T-cell (primary cell): ENCODE measurements around the gene ABCC3. TPM values are rescaled to one million over a fixed set of nuclear protein-coding genes. Genes with fewer than 3 reads are reported as not detected.

ENCODE experiments used
- ATAC-seq, 4 experiments: fragments of 200-7000 bp in 3 of 4; fragments of 150-1000 bp in 1 of 4; cut with Tn5 transposase; replicated peaks in 1 of 4; 1 replicate in 3 of 4; 2 replicates in 1 of 4; pipeline ENCODE4 v1.10.0; 2021; ENCODE audit warnings: moderate library complexity in 3 of 4, mild to moderate bottlenecking in 2 of 4, moderate number of reproducible peaks in 1 of 4
- CTCF ChIA-PET, 2 donors: fragments of 300-600 bp; sonication (Branson Sonifier 250); formaldehyde crosslinking; loops; one replicate each; lab custom pipeline; 2022; ENCODE audit warnings: antibody characterized with exemption in 2 of 2; lab: Charles Lee
- POLR2A ChIA-PET, 2 donors: fragments of 300-600 bp; sonication (Branson Sonifier 250); formaldehyde crosslinking; loops; one replicate each; lab custom pipeline; 2022; ENCODE audit warnings: antibody characterized with exemption in 2 of 2; lab: Charles Lee
- DNase-seq, 35 experiments: peaks; one replicate each; pipeline versions ENCODE4 v3.0.0 to v3.0.0-alpha.2; 2013 to 2023
- H3K27ac ChIP-seq: one replicate; pipeline ENCODE4 v1.5.1; 2013; ENCODE audit warnings: low read length
- H3K27me3 ChIP-seq, 2 experiments: replicated peaks in 1 of 2; 1 replicate in 1 of 2; 2 replicates in 1 of 2; pipeline versions ENCODE4 v1.6.1 to v1.7.0; 2013; ENCODE audit warnings: low read length in 1 of 2, mixed read lengths in 1 of 2; ENCODE audit not compliant: control insufficient read depth in 2 of 2, insufficient read depth in 2 of 2; ENCODE audit errors: extremely low read depth in 1 of 2
- H3K36me3 ChIP-seq, 2 donors: 1 replicate in 1 of 2; 2 replicates in 1 of 2; pipeline versions ENCODE4 v1.6.1 to v1.7.0; 2013; ENCODE audit warnings: low read length in 1 of 2; ENCODE audit not compliant: control insufficient read depth in 2 of 2, insufficient read depth in 1 of 2; ENCODE audit errors: extremely low read depth in 1 of 2
- H3K4me1 ChIP-seq, 2 experiments: 1 replicate in 1 of 2; 2 replicates in 1 of 2; pipeline versions ENCODE4 v1.6.1 to v1.7.0; 2013; ENCODE audit warnings: low read length in 2 of 2, mixed read lengths in 1 of 2; ENCODE audit not compliant: insufficient read depth in 2 of 2, control insufficient read depth in 1 of 2; ENCODE audit errors: extremely low read depth in 1 of 2
- H3K4me3 ChIP-seq, 2 donors: 1 replicate in 1 of 2; 2 replicates in 1 of 2; pipeline versions ENCODE4 v1.5.1 to v1.7.0; 2013; ENCODE audit warnings: mild to moderate bottlenecking in 2 of 2, low read length in 1 of 2, moderate library complexity in 1 of 2; ENCODE audit not compliant: control insufficient read depth in 1 of 2; ENCODE audit errors: extremely low read depth in 1 of 2
- H3K9me3 ChIP-seq: 2 replicates; pipeline ENCODE4 v1.7.0; 2013
- H3K27ac Mint-ChIP-seq, 2 donors: one replicate each; pipeline ENCODE4 v1.8.0; 2020 to 2021; ENCODE audit warnings: mild to moderate bottlenecking in 2 of 2, mixed read lengths in 2 of 2
- H3K27me3 Mint-ChIP-seq, 2 donors: one replicate each; pipeline ENCODE4 v1.8.0; 2021 to 2022; ENCODE audit warnings: mixed read lengths in 2 of 2
- H3K36me3 Mint-ChIP-seq: one replicate; pipeline ENCODE4 v1.8.0; 2021; ENCODE audit warnings: mixed read lengths
- H3K4me1 Mint-ChIP-seq, 3 donors: one replicate each; pipeline ENCODE4 v1.8.0; 2020 to 2022; ENCODE audit warnings: mixed read lengths in 3 of 3, mild to moderate bottlenecking in 1 of 3
- H3K4me3 Mint-ChIP-seq, 3 donors: one replicate each; pipeline ENCODE4 v1.8.0; 2020 to 2022; ENCODE audit warnings: mild to moderate bottlenecking in 3 of 3, mixed read lengths in 3 of 3, moderate library complexity in 3 of 3
- H3K9me3 Mint-ChIP-seq, 3 donors: one replicate each; pipeline ENCODE4 v1.8.0; 2020 to 2022; ENCODE audit warnings: mixed read lengths in 3 of 3
- whole genome bisulfite sequencing: methylation state at CpG from one replicate; pipeline ENCODE4 v1.1.5; 2013; ENCODE audit warnings: missing lambda C conversion rate; ENCODE audit not compliant: insufficient coverage; 5-methylcytosine and 5-hydroxymethylcytosine counted together
- total RNA-seq, 35 experiments: library from RNA in 6 of 35; stranded (reverse) in 6 of 35; fragments of 120-200 nt in 1 of 35; gene quantifications; one replicate each; pipeline versions ENCODE4 v1.2.1 to v1.2.4 and lab custom pipeline; 2013 to 2026

ABCC3 gene
- total RNA-seq, 5 donors from 2014 or later (not counting 1 experiment from before 2014, with no cell fraction given), result 0.75 to 2.2 (median 1.5) TPM; not detected in 1

- Mint-ChIP-seq H3K9me3 (no peaks in the 10 kb centered on the region), H3K4me3 (no peak overlapping the region), H3K27ac (peak overlapping the region in 1 of 2 donors; percentile 47), H3K4me1 (peaks cover 0 to 10% (median 9%) of the 10 kb centered on the region in 3 donors), H3K36me3 (no peaks in the 10 kb centered on the region), H3K27me3 (peaks cover 63 to 82% of the 10 kb centered on the region in 2 donors)
- Histone ChIP-seq H3K27ac (no peak overlapping the region), H3K9me3 (no peaks in the 10 kb centered on the region), H3K4me3 (no peak overlapping the region), H3K36me3 (no peaks in the 10 kb centered on the region), H3K4me1 (peaks cover 0 to 9% of the 10 kb centered on the region in 2 experiments), H3K27me3 (peaks cover 9 to 92% of the 10 kb centered on the region in 2 experiments)
- ATAC-seq, result no peak
- POLR2A ChIA-PET, result no interaction called here
- CTCF ChIA-PET, result interaction anchor here in 1 of 2 donors (0.8 kb wide), 1 partner anchor 14 kb away, joined by 3 read pairs; no protein-coding TSS in a partner anchor
- whole genome bisulfite sequencing, result 94% methylated on average over 2 of the region's 9 CpGs
- no peak for DNase-seq
Observed at GRCh38 chr17:50631908-50632571, 2.6 kb upstream of the ABCC3 start.

GRCh38 chr17:50632637-50633036 is 2.0 kb upstream of the ABCC3 start:
- WGBS, result 92% methylated on average over 5 of the region's 5 CpGs
- DNase-seq (no peak), ATAC-seq (no peak)
- Mint-ChIP-seq H3K9me3 (no peaks in the 10 kb centered on the region), H3K36me3 (no peaks in the 10 kb centered on the region), H3K27ac (no peak overlapping the region), H3K4me3 (no peak overlapping the region), H3K4me1 (peaks cover 0 to 10% (median 9%) of the 10 kb centered on the region in 3 donors), H3K27me3 (peaks cover 63 to 84% of the 10 kb centered on the region in 2 donors)
- Histone ChIP-seq H3K36me3 (no peaks in the 10 kb centered on the region), H3K9me3 (no peaks in the 10 kb centered on the region), H3K4me3 (no peak overlapping the region), H3K27me3 (peaks cover 9 to 92% of the 10 kb centered on the region in 2 experiments), H3K4me1 (peaks cover 0 to 9% of the 10 kb centered on the region in 2 experiments), H3K27ac (no peak overlapping the region)
- POLR2A ChIA-PET, result no interaction called here
- CTCF ChIA-PET, result interaction anchor here in 1 of 2 donors (0.7 to 0.8 kb wide), 2 partner anchors 14 to 209 kb away, joined by 3 to 4 read pairs; no protein-coding TSS in a partner anchor

GRCh38 chr17:50633683-50634082 is 998 bp upstream of the ABCC3 start:
- ATAC-seq, result no peak
- Histone ChIP-seq H3K4me1 (peaks cover 0 to 9% of the 10 kb centered on the region in 2 experiments), H3K27me3 (peaks cover 9 to 90% of the 10 kb centered on the region in 2 experiments), H3K27ac (no peak overlapping the region), H3K4me3 (no peak overlapping the region), H3K36me3 (no peaks in the 10 kb centered on the region), H3K9me3 (no peaks in the 10 kb centered on the region)
- CTCF ChIA-PET, result interaction anchor here in 1 of 2 donors (0.6 kb wide), 1 partner anchor 18 kb away, joined by 3 read pairs; no protein-coding TSS in a partner anchor
- Mint-ChIP-seq H3K9me3 (no peaks in the 10 kb centered on the region), H3K4me3 (peak overlapping the region in 1 of 3 donors; percentile 21), H3K4me1 (peaks cover 0 to 7% (median 7%) of the 10 kb centered on the region in 3 donors), H3K27ac (no peak overlapping the region), H3K27me3 (peaks cover 68 to 84% of the 10 kb centered on the region in 2 donors), H3K36me3 (no peaks in the 10 kb centered on the region)
- POLR2A ChIA-PET, result no interaction called here
- 95% methylated on average over 7 of the region's 9 CpGs for WGBS
- no peak for DNase-seq

GRCh38 chr17:50634915-50635731 is 442 bp downstream of the ABCC3 start:
- no peak overlapping the region for H3K4me3 Mint-ChIP-seq
- H3K27ac Mint-ChIP-seq, result no peak overlapping the region
- no peaks in the 10 kb centered on the region for H3K9me3 ChIP-seq
- H3K9me3 Mint-ChIP-seq, result no peaks in the 10 kb centered on the region
- H3K27ac ChIP-seq, result no peak overlapping the region
- H3K4me1 Mint-ChIP-seq, result peaks cover 0 to 7% (median 7%) of the 10 kb centered on the region in 3 donors
- ATAC-seq (no peak), DNase-seq (no peak)
- H3K27me3 ChIP-seq, result peaks cover 9 to 92% of the 10 kb centered on the region in 2 experiments
- CTCF ChIA-PET, result interaction anchor here in 1 of 2 donors (0.7 kb wide), 1 partner anchor 411 kb away, joined by 3 read pairs; no protein-coding TSS in a partner anchor
- H3K4me3 ChIP-seq, result no peak overlapping the region
- no peaks in the 10 kb centered on the region for H3K36me3 ChIP-seq
- POLR2A ChIA-PET, result no interaction called here
- H3K36me3 Mint-ChIP-seq, result no peaks in the 10 kb centered on the region
- WGBS, result 5% methylated on average over 50 of the region's 52 CpGs
- peaks cover 0 to 9% of the 10 kb centered on the region in 2 experiments for H3K4me1 ChIP-seq
- H3K27me3 Mint-ChIP-seq, result peaks cover 57 to 77% of the 10 kb centered on the region in 2 donors

- Mint-ChIP-seq H3K36me3 (no peaks in the 10 kb centered on the region), H3K27ac (no peak overlapping the region), H3K4me3 (no peak overlapping the region), H3K4me1 (peaks cover 0 to 7% (median 7%) of the 10 kb centered on the region in 3 donors), H3K27me3 (peaks cover 52 to 73% of the 10 kb centered on the region in 2 donors), H3K9me3 (no peaks in the 10 kb centered on the region)
- Histone ChIP-seq H3K9me3 (no peaks in the 10 kb centered on the region), H3K4me1 (peaks cover 0 to 9% of the 10 kb centered on the region in 2 experiments), H3K36me3 (no peaks in the 10 kb centered on the region), H3K27ac (no peak overlapping the region), H3K27me3 (peaks cover 9 to 92% of the 10 kb centered on the region in 2 experiments), H3K4me3 (no peak overlapping the region)
- DNase-seq (no peak), ATAC-seq (no peak)
- 78% methylated on average over 1 of the region's 3 CpGs for WGBS
- ChIA-PET POLR2A (no interaction called here), CTCF (no interaction called here)
Observed at GRCh38 chr17:50635732-50635981, 976 bp downstream of the ABCC3 start.

- Histone ChIP-seq H3K9me3 (no peaks in the 10 kb centered on the region), H3K27me3 (peaks cover 9 to 92% of the 10 kb centered on the region in 2 experiments), H3K36me3 (no peaks in the 10 kb centered on the region), H3K27ac (no peak overlapping the region), H3K4me3 (no peak overlapping the region), H3K4me1 (peaks cover 0 to 9% of the 10 kb centered on the region in 2 experiments)
- 88% methylated on average over 5 of the region's 9 CpGs for WGBS
- ChIA-PET CTCF (no interaction called here), POLR2A (no interaction called here)
- Mint-ChIP-seq H3K27ac (no peak overlapping the region), H3K4me1 (peaks cover 0 to 7% (median 7%) of the 10 kb centered on the region in 3 donors), H3K9me3 (no peaks in the 10 kb centered on the region), H3K27me3 (peaks cover 51 to 68% of the 10 kb centered on the region in 2 donors), H3K36me3 (no peaks in the 10 kb centered on the region), H3K4me3 (no peak overlapping the region)
- DNase-seq (no peak), ATAC-seq (no peak)
Observed at GRCh38 chr17:50635982-50636803, 1.5 kb downstream of the ABCC3 start.
